Right cardiac atrium (tissue), 5 donors: ENCODE results near the gene AQP12A. TPM values are rescaled to one million over a fixed set of nuclear protein-coding genes. Genes with fewer than 3 reads are reported as not detected.
A peak's percentile ranks its signal among the peaks of the same experiment; 100 is the strongest.

Source experiments
- ATAC-seq, 2 donors: fragments of 200-7000 bp; cut with Tn5 transposase; one replicate each; pipeline versions ENCODE4 v1.8.0 to v1.9.1; 2020; ENCODE audit warnings: moderate library complexity in 2 of 2, mild to moderate bottlenecking in 1 of 2
- DNase-seq, 3 donors: peaks; one replicate each; pipeline ENCODE4 v3.0.0-alpha.2; 2020
- H3K27ac ChIP-seq: one replicate; pipeline ENCODE4 v1.5.1; 2013; ENCODE audit warnings: mild to moderate bottlenecking, low read length, control low read depth, moderate library complexity
- H3K27me3 ChIP-seq: one replicate; pipeline ENCODE4 v1.6.1; 2013; ENCODE audit not compliant: control insufficient read depth, insufficient read depth
- H3K4me1 ChIP-seq: one replicate; pipeline ENCODE4 v1.6.1; 2013; ENCODE audit warnings: low read length; ENCODE audit not compliant: control insufficient read depth, insufficient read depth
- H3K4me3 ChIP-seq: one replicate; pipeline ENCODE4 v1.5.1; 2013; ENCODE audit warnings: low read length, control low read depth
- H3K9me3 ChIP-seq: one replicate; pipeline ENCODE4 v1.6.1; 2013; ENCODE audit warnings: low read length; ENCODE audit not compliant: control insufficient read depth
- WGBS: extraction: QIAGEN DNeasy Blood & Tissue Kit; methylation state at CpG from one replicate; pipeline ENCODE4 v1.1.7; 2013; 5-methylcytosine and 5-hydroxymethylcytosine counted together
- intact Hi-C, 4 donors: fragments of 100-400 bp; cut with DNase I; formaldehyde crosslinking; loops; one replicate each; pipeline versions ENCODE4 v1.11.0 to v1.14.0; 2022 to 2023
- polyA plus RNA-seq: library from polyadenylated mRNA; stranded (reverse); fragments of 200-250 nt; gene quantifications from one replicate; pipeline ENCODE4 v1.2.3, GENCODE V29; 2013
- total RNA-seq, 4 donors: library from RNA; stranded (reverse); fragmentation: NEBNext Ultra II Directional; extraction: Animal tissue kit (Norgen Biotek cat#: 25700); gene quantifications; one replicate each; pipeline ENCODE4 v1.2.1, GENCODE V29; 2021
- donor health status: healthy with polysubstance abuse.
- donor health status: DM: no; HTN: yes; CAD: no.
- donor health status: DM: no; HTN: no; CAD: no.
- donor health status: DM: no; HTN: yes; CAD: no; lungs with severe emphysema.
- donor health status: DM: yes; HTN: yes; CAD: no.

AQP12A gene
- total and polyA plus RNA-seq, 5 donors = not detected

DNA sequence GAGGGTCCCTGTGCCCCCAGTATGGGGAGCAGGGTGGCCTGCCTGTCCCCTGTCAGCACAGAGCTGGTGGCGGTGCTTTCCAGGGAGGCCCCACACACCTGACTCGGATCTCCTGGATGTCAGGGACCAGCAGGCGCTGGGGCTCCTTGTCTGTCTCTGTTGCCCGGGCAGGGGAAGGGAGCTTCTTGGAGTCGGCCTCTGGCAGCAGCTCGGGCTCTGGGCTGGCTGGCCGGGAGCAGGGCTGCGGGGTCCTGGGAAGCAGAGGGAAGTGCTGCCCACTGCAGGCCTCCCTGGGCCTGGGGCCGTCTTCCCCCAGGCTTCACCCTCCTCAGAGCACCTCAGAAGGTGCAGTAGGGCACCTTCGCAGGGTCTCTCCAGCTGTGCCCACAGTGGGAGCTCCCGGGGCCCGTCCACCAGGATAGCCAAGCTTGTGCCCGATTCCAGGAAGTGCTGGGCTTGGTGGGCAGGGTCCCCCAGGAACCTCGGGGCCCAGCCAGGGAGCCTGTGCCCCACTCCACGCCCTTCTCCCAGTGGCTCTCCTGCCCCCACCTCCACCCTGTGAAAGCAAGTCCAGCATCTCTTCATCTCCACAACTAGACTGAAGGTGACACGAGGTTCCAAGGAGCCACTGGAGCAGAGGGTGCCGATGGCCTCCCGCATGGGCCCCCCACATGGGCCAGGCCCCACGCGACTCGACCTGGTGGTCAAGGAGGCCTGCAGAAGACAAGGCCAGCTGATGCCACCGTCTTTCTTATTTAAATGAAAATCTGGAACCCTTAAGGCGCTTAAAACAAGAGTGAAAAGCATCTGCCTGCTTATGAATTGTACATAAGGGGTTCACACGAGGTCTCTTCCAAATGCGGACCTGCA lies 28.2 kb downstream of the AQP12A start:
- Histone ChIP-seq H3K9me3 (no peaks in the 10 kb centered on the region), H3K4me1 (no peaks in the 10 kb centered on the region), H3K27ac (no peak overlapping the region), H3K4me3 (no peak overlapping the region), H3K27me3 (no peaks in the 10 kb centered on the region)
- intact Hi-C loops = no loop called here
- 81% methylated on average over 25 of the region's 25 CpGs for WGBS
- ATAC-seq (no peak), DNase-seq (peak in 2 of 3 donors; percentile 43 to 50)

DNA sequence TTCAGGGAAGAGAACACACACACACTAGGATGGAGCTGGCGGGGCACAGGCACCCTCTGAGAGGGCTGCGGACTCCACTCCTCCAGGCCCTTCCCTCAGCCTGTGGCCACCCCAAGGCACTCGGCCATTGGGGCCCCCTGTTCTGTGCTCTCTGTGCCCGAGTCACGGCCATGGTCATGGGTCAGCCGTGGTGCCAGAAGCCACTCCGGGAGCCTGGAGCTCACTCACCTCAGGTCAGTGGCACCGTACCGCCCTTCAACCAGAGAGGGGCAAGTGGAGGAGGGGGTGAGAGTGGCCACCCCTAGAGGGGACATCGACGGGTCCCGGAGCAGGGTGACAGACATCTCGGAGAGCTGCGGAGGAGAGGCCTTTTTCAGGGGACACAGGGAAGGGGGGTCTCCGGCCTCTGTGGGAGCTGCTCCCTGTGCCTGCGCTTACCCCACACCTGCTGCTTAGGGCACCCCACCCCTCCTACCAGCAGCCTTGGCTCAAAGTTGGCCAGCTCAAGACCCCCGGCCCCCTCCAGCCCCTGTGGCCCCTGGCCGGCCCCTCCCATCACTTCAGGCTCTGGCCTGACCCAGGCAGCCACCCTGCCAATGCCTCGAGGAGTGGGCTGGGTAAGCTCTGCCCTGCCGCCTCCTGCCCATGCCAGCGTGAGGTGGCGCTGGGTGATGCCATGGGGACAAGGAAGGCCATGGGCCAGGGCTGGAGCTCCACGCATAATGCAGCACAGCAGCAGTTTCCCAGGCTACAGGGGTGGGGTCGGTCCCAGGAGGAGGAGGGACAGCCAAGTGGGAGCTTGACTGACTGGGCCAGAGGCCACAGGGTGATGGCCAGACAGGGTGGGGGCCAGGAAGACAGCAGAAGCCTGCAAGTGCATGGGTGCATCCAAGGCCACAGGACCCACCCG lies 29.3 kb downstream of the AQP12A start:
- WGBS = 85% methylated on average over 25 of the region's 25 CpGs
- H3K27ac ChIP-seq = no peak overlapping the region
- no peaks in the 10 kb centered on the region for H3K4me1 ChIP-seq
- no peaks in the 10 kb centered on the region for H3K9me3 ChIP-seq
- ATAC-seq = no peak
- no peaks in the 10 kb centered on the region for H3K27me3 ChIP-seq
- no peak overlapping the region for H3K4me3 ChIP-seq
- peak in 2 of 3 donors; percentile 20 to 47 for DNase-seq
- intact Hi-C loops = no loop called here

DNA sequence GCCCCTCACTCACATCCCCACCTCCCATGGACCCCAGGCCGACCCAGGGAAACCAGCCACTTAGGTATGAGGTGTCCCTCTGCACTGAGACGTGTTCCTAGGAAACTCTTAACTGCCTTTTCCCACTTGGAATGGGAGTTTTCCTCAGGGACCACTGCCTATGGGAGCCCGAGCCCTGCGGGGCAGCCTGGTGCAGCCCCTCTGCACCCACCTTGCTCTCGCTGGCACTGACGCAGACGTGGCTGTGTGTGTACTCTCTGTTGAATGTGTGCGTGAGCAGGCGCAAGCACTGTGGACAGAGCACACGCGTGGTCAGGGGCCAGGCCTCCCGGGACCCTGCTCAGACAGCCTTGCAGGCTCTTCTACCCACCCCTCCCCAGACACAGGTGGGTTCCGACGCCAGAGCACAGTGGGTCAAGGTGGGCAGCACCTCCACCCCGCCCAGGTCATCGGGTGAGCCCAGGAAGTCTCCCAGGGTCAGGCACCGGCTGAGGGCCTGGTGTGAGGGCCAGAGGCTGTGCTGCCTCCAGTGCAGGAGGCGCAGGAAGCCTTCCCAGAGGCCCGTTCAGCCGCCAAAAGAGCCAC lies 30.0 kb downstream of the AQP12A start:
- Histone ChIP-seq H3K27ac (no peak overlapping the region), H3K9me3 (no peaks in the 10 kb centered on the region), H3K27me3 (no peaks in the 10 kb centered on the region), H3K4me1 (no peaks in the 10 kb centered on the region), H3K4me3 (no peak overlapping the region)
- ATAC-seq = no peak
- peak in 2 of 3 donors; percentile 30 to 44 for DNase-seq
- 89% methylated on average over 20 of the region's 20 CpGs for WGBS
- intact Hi-C loops = no loop called here

GRCh38 chr2:240722376-240722775 lies 30.7 kb downstream of the AQP12A start:
- Histone ChIP-seq H3K4me3 (no peak overlapping the region), H3K4me1 (no peaks in the 10 kb centered on the region), H3K27me3 (no peaks in the 10 kb centered on the region), H3K27ac (no peak overlapping the region), H3K9me3 (no peaks in the 10 kb centered on the region)
- 84% methylated on average over 16 of the region's 16 CpGs for WGBS
- peak in 2 of 3 donors; percentile 18 to 46 for DNase-seq
- intact Hi-C loops = no loop called here
- ATAC-seq = no peak

DNA sequence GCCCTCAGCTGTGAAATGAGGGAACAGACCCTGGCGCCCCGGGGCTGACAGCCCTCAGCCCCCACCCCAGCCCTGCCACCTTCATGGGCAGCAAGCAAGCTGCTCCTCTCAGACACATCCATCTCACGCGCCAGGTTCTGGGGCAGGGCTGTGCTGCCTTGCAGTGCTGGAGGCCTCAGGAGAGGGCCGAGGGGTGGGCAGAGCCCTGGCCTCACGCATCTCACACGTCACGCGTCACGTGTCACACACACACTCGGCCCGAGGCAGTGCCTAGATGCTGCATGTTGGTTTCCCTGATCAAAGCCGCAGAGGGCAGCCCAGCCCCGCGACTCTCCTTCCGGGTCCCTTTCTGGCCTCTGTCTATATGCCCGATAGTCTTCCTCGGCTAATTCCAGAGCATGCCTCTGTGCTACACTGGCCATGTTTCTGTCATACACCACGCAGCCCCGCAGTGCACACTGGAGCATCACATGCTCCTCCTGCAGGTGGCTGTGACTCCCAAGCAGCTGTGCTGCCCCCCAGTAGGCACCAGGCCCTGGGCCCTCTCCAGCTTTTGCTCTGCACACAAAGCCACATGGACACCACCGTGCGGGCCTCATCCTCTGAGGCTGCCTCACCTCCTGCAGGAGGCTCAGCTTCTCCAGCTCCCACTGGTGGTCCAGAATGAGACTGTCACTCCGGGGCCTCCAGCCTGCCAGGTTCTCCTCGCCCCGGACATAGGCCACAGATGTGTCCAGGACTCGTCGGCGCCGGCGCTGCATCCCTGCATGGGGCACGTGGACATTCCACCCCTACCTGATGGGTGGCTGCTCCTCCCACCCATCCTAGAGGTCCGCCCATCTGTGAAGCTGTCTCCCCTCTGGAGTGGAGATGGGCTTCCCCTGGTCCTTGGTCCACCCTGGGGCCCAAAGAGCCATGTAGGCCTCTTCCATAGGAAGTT lies 31.4 kb downstream of the AQP12A start:
- ATAC-seq = no peak
- intact Hi-C loops = no loop called here
- Histone ChIP-seq H3K9me3 (no peaks in the 10 kb centered on the region), H3K27me3 (no peaks in the 10 kb centered on the region), H3K4me1 (no peaks in the 10 kb centered on the region), H3K4me3 (no peak overlapping the region), H3K27ac (no peak overlapping the region)
- peak in 2 of 3 donors; percentile 36 to 41 for DNase-seq
- 86% methylated on average over 32 of the region's 32 CpGs for WGBS

DNA sequence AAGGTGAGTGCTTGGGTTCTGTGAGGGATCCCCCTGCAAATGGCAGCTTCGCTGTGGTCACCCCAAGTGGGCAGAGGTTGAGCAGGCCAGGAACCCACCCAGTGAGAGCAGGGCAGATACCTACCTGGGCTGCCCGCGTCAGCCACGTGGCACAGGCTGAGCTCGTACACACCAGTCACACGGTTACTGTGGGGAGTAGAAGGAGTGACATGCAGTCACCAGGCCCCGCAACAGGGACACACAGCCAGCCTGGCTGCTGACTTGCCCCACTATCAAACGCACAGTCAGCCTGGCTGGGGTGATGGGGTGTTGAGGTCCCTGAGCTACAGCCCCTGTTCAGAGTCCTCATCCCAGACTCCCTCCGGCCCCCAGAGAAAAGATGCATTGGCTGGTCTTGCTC lies 32.2 kb downstream of the AQP12A start:
- Histone ChIP-seq H3K27ac (no peak overlapping the region), H3K27me3 (no peaks in the 10 kb centered on the region), H3K4me3 (no peak overlapping the region), H3K9me3 (no peaks in the 10 kb centered on the region), H3K4me1 (no peaks in the 10 kb centered on the region)
- DNase-seq (peak in 2 of 3 donors; percentile 20 to 27), ATAC-seq (no peak)
- intact Hi-C loops = no loop called here
- WGBS = 95% methylated on average over 9 of the region's 9 CpGs

DNA sequence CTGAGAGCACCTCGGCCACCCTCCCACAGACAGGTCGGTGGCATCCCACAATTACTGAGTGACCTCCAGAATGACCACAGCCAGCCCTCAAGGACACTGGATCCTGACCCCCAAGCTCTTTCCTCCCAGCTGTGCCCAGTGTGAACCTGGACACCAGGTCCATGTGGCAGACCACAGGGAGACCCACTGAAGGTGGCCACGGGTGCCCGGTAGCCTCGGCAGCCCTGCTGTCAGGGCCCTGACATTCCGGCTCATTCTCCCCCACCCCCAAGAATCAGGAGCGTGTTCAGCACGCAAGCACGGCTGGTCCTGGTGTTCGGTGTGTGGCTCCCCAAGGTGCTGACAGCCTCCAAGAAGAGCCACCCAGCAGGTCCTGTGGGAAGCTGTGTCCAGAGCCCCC lies 32.8 kb downstream of the AQP12A start:
- Histone ChIP-seq H3K4me1 (no peaks in the 10 kb centered on the region), H3K4me3 (no peak overlapping the region), H3K27ac (no peak overlapping the region), H3K27me3 (no peaks in the 10 kb centered on the region), H3K9me3 (no peaks in the 10 kb centered on the region)
- ATAC-seq (no peak), DNase-seq (peak in 1 of 3 donors; percentile 11)
- intact Hi-C loops = no loop called here
- 69% methylated on average over 10 of the region's 10 CpGs for WGBS

DNA sequence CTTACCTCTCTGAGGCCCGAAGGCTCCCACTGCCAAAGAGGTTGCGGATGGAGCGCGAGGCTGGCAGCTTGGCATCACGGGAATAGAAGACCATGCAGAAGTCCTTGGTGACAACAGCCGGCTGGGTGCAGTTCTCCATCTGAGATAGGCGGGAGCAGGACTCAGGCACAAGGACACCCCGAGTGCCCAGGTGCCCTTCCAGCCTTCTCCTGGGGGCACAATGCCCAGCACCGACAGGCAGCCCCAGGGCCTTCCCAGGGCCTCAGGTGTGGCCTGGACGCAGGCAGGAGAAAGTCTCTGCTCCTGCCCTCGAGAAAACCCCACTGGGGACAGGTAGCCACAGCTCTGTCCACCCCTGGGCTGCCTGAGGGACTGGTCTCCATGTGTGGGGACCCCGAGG lies 33.6 kb downstream of the AQP12A start:
- intact Hi-C loops = no loop called here
- H3K27me3 ChIP-seq = no peaks in the 10 kb centered on the region
- H3K27ac ChIP-seq = no peak overlapping the region
- ATAC-seq = no peak
- DNase-seq = no peak
- no peak overlapping the region for H3K4me3 ChIP-seq
- 89% methylated on average over 12 of the region's 12 CpGs for WGBS
- H3K9me3 ChIP-seq = no peaks in the 10 kb centered on the region
- no peaks in the 10 kb centered on the region for H3K4me1 ChIP-seq

GRCh38 chr2:240725671-240726070 lies 34.0 kb downstream of the AQP12A start:
- no peak overlapping the region for H3K4me3 ChIP-seq
- DNase-seq (peak in 2 of 3 donors; percentile 2 to 9), ATAC-seq (no peak)
- H3K27me3 ChIP-seq = no peaks in the 10 kb centered on the region
- H3K27ac ChIP-seq = no peak overlapping the region
- 71% methylated on average over 7 of the region's 7 CpGs for WGBS
- H3K4me1 ChIP-seq = no peaks in the 10 kb centered on the region
- intact Hi-C loops = no loop called here
- H3K9me3 ChIP-seq = no peaks in the 10 kb centered on the region

DNA sequence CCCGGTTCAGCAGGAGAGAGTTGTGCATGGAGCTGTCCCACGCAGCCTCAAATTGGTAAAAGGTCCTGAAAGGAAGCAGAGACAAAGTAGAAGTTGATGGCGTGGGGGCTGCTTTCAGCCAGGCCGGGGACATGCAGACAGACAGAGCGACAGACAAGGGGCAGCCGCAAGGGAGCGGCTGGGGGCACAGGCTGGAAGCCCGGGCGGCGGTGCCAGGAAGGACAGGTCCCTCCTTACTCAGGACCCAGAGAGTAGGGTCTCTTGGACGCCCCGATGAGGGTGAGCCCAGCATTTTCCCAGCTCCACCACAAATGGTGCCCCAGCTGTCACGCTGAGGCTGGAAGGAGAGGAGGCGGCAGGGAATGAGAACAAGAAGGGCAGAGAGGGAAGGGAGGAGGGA lies 35.2 kb downstream of the AQP12A start:
- peak in 2 of 3 donors; percentile 21 to 45 for DNase-seq
- WGBS = 87% methylated on average over 14 of the region's 14 CpGs
- Histone ChIP-seq H3K27me3 (no peaks in the 10 kb centered on the region), H3K27ac (no peak overlapping the region), H3K4me1 (no peaks in the 10 kb centered on the region), H3K9me3 (no peaks in the 10 kb centered on the region), H3K4me3 (no peak overlapping the region)
- ATAC-seq = no peak
- intact Hi-C loops = no loop called here
